Occipital lobe (tissue), 2 donors: Measurements from ENCODE around the gene MSH2. TPM values are rescaled to one million over a fixed set of nuclear protein-coding genes. Genes with fewer than 3 reads are reported as not detected.
"Not testable (repeated sequence)": the region's sequence is repeated elsewhere in the genome, so short reads cannot be mapped to it uniquely, and the experiment has no call there.

Source experiments
- DNase-seq: peaks from one replicate; lab custom pipeline; 2025; lab: John Stamatoyannopoulos, UW
- total RNA-seq: library from RNA; depleted of rRNA; stranded (reverse); fragments of >200 nt; gene quantifications from one replicate; pipeline ENCODE4 v1.2.3, GENCODE V29; 2014

The MSH2 gene
- total RNA-seq, 1 donor from 2014 or later, result 75.6 TPM

DNA sequence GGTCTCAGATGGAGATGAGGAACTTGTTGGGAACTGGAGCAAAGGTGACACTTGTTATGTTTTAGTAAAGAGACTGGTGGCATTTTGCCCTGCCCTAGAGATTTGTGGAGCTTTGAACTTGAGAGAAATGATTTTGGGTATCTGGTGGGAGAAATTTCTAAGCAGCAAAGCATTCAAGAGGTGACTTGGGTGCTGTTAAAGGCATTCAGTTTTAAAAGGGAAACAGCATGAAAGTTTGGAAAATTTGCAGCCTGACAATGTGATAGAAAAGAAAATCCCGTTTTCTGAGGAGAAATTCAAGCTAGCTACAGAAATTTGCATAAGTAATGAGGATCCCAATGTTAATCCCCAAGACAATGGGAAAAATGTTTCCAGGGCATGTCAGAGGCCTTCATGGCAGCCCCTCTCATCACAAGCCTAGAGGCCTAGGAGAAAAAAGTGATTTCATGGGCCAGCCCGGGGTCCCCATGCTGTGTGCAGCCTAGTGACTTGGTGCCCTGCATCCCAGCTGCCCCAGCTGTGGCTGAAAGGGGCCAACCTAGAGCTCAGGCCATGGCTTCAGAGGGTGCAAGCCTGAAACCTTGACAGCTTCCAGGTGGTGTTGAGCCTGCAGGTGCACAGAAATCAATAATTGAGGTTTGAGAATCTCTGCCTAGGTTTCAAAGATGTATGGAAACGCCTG is 3.8 kb downstream of the MSH2 start:
- not testable (repeated sequence) for DNase-seq

DNA sequence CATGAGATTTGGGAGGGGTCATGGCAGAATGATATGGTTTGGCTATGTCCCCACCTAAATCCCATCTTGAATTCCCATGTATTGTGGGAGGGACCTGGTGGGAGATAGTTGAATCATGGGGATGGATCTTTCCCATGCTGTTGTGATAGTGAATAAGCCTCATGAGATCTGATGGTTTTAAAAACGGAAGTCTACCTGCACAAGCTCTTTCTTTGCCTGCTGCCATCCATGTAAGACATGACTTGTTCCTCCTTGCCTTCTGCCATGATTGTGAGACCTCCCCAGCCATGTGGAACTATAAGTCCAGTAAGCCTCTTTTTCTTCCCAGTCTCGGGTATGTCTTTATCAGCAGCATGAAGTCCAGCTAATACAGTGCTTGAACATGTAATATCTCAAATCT is 5.0 kb downstream of the MSH2 start:
- DNase-seq, result not testable (repeated sequence)

- no peak for DNase-seq
Observed at GRCh38 chr2:47414682-47415458, 11.9 kb downstream of the MSH2 start.

GRCh38 chr2:47420214-47420613 is 17.3 kb downstream of the MSH2 start:
- no peak for DNase-seq

DNA sequence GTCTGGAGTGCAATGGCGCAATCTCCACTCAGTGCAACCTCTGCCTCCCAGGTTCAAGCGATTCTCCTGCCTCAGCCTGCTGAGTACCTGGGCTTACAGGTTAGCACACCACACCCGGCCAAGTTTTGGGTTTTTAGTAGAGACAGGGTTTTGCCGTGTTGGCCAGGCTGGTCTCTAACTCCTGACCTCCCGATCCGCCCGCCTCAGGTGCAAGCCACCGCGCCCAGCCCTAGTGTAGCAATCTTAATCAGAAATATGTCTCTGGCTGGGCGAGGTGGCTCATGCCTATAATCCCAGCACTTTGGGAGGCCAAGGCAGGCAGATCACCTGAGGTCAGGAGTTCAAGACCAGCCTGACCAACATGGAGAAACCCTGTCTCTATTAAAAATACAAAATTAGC is 17.7 kb downstream of the MSH2 start:
- DNase-seq, result not testable (repeated sequence)

DNA sequence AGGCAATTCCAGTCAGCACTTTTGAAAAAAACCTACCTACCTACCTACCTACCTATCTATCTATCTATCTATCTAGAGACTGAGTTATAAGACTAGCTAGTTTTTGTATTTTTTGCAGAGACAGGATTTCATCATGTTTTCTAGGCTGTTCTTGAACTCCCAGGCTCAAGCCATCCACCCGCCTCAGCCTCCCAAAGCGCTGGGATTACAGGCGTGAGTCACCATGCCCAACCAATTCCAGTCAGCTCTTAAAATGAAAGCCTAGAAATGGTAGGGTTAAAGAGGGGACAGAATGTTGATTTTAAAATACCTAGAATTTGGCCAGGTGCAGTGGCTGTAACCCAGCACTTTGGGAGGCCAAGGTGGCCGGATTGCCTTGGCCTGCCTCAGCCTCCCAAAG is 19.1 kb downstream of the MSH2 start:
- DNase-seq, result no peak

- DNase-seq, result no peak
Observed at GRCh38 chr2:47422560-47422959, 19.6 kb downstream of the MSH2 start.

GRCh38 chr2:47426786-47427185 is 23.8 kb downstream of the MSH2 start:
- DNase-seq, result no peak

- DNase-seq, result no peak
Observed at GRCh38 chr2:47429795-47430194, 26.8 kb downstream of the MSH2 start.

DNA sequence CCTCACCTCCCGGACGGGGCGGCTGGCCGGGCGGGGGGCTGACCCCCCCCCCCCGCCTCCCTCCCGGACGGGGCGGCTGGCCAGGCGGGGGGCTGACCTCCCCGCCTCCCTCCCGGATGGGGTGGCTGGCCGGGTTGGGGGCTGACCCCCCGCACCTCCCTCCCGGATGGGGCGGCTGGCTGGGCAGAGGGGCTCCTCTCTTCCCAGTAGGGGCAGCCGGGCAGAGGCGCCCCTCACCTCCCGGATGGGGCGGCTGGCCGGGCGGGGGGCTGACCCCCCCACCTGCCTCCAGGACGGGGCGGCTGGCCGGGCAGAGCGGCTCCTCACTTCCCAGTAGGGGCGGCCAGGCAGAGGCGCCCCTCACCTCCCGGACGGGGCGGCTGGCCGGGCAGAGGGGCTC is 30.1 kb downstream of the MSH2 start:
- DNase-seq, result not testable (repeated sequence)

DNA sequence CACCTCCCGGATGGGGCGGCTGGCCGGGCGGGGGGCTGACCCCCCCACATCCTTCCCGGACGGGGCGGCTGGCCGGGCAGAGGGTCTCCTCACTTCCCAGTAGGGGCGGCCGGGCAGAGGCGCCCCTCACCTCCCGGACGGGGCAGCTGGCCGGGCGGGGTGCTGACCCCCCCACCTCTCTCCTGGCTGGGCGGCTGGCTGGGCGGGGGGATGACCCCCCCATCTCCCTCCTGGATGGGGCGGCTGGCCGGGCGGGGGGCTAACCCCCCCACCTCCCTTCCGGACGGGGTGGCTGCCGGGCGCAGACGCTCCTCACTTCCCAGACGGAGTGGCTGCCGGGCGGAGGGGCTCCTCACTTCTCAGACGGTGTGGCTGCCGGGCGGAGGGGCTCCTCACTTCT is 30.5 kb downstream of the MSH2 start:
- DNase-seq, result not testable (repeated sequence)

GRCh38 chr2:47437287-47437686 is 34.3 kb downstream of the MSH2 start:
- DNase-seq, result no peak

GRCh38 chr2:47438106-47438505 is 35.1 kb downstream of the MSH2 start:
- no peak for DNase-seq

DNA sequence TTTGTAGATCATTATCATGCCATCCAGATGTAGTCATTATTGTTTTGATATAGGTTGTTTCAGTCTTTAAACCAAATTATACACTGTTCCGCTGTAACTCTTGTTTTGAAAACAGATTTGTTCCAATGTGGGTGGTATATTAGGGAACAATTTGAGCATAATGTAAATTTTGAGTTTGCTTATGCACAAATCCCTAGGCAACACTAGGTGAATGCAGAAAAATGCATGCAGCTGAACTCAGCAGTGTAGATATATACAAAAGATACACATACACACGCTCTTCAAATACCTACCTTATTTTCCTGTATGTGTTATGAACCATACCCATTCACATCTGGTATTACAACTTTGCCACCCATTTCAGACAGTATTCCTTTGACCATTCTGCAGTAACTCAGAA is 35.8 kb downstream of the MSH2 start:
- DNase-seq, result no peak

DNA sequence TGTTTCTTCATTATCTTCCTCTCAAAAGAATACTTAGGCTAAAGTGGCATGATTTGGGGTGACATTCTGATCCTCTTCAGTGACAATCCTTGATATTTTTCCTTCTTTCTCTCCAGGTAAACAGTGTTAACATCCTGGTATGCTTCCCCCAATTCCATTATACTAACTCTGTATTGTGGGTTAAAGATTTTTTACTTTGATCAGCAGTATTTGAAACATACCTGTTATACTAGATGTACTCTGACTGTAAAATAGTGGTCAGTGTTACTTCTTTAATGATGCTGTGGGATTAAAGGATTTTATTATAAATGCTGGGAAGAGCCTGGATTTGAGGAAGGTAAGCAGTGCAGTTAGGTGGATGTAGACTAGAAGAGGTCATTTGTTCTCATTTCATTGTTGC is 48.8 kb downstream of the MSH2 start:
- no peak for DNase-seq

DNA sequence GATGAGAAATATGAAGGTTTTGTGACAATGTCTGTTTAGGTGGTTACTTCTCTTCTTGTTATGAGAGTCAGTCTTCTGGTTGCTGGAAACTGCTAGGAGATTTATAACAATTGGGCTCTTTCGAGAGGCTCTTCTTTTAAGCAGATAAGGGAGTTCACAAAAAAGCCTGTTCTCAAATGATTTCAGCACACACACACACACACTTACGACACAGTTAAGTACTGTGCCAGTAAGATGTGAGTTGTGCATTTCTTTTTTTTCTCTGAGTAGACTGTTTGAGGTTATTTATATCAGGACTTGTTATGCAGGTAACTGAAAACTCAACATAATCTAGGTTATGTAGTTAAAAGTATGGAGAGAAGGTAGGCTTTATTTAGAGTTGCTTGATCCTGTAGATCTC is 49.8 kb downstream of the MSH2 start:
- no peak for DNase-seq

GRCh38 chr2:47454818-47455217 is 51.9 kb downstream of the MSH2 start:
- not testable (repeated sequence) for DNase-seq

DNA sequence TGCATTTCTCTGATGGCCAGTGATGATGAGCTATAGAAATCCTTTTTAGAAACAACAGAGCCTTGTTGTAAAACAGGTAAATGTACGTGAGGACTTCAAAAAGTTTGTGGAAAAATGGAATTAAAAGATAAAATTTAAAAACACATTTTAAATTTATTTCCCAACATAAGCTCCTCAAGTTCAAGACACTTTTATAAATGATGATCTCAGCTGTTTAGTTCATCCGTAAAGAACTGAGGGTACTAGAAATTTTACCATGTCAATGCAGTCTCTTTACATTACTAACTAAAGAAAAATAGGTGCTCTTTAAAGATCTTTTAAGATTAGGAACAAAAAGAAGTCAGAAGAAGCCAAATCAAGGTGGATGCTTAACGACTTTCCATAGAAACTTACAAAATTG is 52.5 kb downstream of the MSH2 start:
- DNase-seq, result no peak

DNA sequence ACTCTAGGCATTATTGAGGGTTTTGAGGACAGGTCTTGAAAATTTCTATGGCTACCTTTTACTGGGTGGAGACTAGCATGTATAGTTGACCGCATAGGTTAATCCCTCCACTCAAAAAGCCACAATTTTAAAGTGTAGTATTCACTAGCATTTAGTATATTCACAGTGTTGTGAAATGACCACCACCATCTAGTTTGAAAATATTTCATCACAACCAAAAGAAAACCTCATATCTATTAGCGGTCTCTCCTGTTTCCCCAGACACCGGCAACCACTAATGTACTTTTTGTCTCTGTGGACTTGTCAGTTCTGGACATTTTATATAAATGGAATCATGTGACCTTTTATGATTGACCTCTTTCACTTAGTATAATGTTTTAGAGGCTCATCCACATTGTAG is 53.9 kb downstream of the MSH2 start:
- DNase-seq, result no peak

- no peak for DNase-seq
Observed at GRCh38 chr2:47457268-47457667, 54.3 kb downstream of the MSH2 start.

- DNase-seq, result no peak
Observed at GRCh38 chr2:47459021-47459420, 56.1 kb downstream of the MSH2 start.

DNA sequence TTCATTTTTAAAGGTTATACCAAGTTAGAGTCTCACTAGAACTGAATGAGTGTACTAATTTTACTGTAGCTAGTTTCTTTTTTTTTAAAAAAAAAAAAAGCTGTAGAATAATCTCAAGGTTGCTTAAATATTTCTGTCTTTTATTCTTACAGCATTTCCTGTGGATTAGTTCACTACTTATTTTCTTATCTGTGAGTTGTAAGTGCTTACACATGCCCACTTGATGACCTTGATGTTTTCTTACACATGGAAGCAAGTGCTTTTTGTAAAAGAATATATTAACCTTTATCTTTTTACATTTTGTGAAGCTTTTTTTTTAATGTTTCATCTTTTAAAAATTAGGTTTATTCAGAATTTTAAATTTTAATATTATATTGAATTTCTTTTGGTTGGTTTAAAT is 57.8 kb downstream of the MSH2 start:
- DNase-seq, result no peak

GRCh38 chr2:47471429-47472116 is 68.6 kb downstream of the MSH2 start:
- DNase-seq, result no peak
